ENCODE data around the gene ACSM5. TPM values are rescaled to one million over a fixed set of nuclear protein-coding genes. Genes with fewer than 3 reads are reported as not detected.

Gene ACSM5, protein sequence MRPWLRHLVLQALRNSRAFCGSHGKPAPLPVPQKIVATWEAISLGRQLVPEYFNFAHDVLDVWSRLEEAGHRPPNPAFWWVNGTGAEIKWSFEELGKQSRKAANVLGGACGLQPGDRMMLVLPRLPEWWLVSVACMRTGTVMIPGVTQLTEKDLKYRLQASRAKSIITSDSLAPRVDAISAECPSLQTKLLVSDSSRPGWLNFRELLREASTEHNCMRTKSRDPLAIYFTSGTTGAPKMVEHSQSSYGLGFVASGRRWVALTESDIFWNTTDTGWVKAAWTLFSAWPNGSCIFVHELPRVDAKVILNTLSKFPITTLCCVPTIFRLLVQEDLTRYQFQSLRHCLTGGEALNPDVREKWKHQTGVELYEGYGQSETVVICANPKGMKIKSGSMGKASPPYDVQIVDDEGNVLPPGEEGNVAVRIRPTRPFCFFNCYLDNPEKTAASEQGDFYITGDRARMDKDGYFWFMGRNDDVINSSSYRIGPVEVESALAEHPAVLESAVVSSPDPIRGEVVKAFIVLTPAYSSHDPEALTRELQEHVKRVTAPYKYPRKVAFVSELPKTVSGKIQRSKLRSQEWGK
- total RNA-seq = under 0.01 TPM in 1 of 2 replicates, not detected in the other

DNA sequence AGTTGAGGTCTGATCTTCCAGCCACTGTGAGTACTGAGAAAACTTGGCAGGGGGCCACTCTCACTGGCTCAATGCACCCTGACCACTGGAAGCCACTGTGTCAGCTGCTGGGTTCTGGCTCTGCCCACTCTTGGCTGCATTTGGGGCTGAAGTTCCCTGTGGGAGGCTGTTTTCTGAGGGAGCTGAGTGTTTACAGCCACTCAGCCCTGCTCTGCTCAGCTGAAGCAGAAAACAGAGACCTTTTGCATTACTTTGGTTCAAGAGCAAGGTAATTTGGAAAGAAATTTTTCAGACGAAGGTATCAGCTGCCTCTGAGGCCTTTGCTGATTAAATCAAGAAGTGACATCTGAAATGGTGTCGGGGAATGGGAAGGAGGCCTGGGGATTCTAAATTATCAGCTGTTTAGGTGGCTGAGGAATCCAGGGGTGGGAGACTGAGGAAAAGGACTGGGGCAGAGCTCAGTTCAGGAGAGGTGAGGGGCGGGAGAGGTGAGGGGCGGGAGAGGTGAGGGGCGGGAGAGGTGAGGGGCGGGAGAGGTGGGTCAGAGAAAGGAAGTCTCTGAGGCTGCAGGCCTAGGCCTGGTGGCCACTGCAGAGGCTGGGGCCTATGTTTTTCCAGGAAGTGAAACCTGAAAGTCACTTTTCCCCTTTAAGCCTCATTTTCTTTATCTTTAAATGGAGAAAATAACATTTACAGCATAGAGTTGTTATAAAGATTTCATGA is at the start of gene ACSM5:
Gene ACSM5 (plus strand): TSS at position 137 of the 723 bp plus-strand sequence. CDS start 1,951 bp downstream, outside the sequence.
- H3K4me3 ChIP-seq (ENCODE audit: low read depth, low read length) = no peak within 1 kb of the TSS
- TF ChIP-seq, protein P1, sequence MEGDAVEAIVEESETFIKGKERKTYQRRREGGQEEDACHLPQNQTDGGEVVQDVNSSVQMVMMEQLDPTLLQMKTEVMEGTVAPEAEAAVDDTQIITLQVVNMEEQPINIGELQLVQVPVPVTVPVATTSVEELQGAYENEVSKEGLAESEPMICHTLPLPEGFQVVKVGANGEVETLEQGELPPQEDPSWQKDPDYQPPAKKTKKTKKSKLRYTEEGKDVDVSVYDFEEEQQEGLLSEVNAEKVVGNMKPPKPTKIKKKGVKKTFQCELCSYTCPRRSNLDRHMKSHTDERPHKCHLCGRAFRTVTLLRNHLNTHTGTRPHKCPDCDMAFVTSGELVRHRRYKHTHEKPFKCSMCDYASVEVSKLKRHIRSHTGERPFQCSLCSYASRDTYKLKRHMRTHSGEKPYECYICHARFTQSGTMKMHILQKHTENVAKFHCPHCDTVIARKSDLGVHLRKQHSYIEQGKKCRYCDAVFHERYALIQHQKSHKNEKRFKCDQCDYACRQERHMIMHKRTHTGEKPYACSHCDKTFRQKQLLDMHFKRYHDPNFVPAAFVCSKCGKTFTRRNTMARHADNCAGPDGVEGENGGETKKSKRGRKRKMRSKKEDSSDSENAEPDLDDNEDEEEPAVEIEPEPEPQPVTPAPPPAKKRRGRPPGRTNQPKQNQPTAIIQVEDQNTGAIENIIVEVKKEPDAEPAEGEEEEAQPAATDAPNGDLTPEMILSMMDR (IDR thresholded peaks at IDR 0.05; ENCODE audit: insufficient read depth, low read depth, low read length) = no peak
- no peak for DNase-seq (ENCODE audit: low read depth)

DNA sequence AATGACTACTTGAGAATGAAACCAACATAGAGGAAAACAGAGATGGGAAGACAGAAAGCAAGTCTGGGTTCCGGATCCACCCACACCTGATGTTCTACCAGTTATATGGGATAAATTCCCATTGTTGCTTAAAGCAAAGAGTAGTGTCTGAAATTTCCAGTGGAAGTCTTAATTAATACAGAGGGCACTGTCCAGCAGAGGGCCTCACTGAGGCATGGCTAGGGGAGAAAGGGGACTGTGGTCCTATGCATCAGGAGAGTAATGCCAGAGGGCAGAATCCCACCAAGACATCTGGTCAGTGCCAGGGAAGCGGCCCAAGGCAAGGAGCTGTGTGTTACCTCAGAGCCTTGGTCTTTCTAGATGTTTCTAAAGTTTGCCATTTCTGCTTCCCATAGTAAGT is 49.3 kb upstream of the ACSM5 start:
- TF ChIP-seq, protein P1 (IDR thresholded peaks at IDR 0.05; ENCODE audit: insufficient read depth, low read depth, low read length) = no peak
- no peak overlapping the region for H3K4me3 ChIP-seq (ENCODE audit: low read depth, low read length)
- no peak for DNase-seq (ENCODE audit: low read depth)

DNA sequence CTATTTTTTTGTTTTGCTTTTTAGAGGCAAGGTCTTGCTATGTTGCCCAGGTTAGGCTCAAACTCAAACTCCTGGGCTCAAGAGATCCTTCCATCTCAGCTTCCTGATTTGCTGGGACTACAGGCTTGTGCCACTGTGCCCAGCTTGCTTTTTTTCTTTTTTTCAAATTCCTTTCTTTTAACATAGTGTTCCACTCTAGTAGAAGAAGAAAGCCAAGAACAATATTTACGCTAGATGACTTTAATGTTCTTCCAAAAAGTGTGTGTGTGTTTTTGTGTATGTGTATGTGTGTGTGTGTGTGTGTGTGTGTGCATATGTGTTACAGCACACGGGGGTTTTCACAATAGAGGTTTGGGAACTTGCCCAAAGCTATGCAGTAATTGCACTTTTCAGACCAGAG is 46.1 kb upstream of the ACSM5 start:
- H3K4me3 ChIP-seq (ENCODE audit: low read depth, low read length) = no peak overlapping the region
- DNase-seq (ENCODE audit: low read depth) = no peak
- TF ChIP-seq, protein P1 (IDR thresholded peaks at IDR 0.05; ENCODE audit: insufficient read depth, low read depth, low read length) = no peak

DNA sequence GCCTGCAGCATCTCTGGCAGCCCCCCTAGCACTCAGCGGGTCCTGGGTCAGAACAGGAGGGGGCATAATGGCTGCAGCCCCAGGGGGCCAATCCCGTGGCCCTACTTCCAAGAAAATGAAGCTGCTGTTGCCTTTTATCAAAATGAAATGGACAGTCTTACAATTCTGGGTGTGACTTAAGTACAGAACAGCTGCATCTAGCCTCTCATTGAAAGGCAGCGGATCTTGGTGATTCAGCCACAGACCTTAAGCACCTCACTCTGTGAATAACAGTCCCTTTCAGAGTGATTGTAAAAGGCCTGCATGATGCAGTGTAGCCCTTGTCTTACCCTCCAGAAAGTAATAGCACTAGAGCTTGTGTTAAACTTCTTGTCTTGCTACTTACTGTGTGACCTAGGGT is 45.3 kb upstream of the ACSM5 start:
- no peak overlapping the region for H3K4me3 ChIP-seq (ENCODE audit: low read depth, low read length)
- TF ChIP-seq, protein P1 (IDR thresholded peaks at IDR 0.05; ENCODE audit: insufficient read depth, low read depth, low read length) = no peak
- no peak for DNase-seq (ENCODE audit: low read depth)

DNA sequence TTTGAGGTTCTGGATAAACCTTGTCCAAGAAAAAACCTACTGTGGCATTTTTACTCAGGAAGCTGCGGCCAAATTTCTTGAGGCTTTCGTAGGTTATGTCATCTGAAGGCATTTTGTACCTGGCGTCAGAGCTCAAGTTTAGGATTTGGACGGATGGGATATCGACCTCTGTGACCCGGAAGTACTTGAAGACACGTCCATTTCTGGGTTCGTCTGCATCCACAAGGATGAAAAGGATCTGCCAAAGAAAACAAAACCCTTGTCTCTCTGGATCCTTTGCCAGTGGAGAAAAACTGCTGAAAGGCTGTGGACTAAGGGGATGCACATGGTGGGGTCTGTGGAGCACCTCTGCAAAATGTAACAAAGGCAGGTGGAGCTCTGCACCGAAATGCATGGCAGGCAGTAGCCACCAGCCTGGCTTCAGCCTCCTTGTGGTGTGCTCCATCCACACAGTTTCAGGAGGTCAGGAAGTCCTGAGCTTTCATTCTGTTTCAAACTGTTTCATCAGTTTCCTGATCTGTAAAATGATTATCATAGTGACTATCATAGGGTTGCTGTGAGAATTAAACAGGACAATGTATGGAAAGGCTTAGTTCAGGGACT is 39.8 kb upstream of the ACSM5 start:
- H3K4me3 ChIP-seq (ENCODE audit: low read depth, low read length) = no peak overlapping the region
- no peak for DNase-seq (ENCODE audit: low read depth)
- TF ChIP-seq, protein P1 (IDR thresholded peaks at IDR 0.05; ENCODE audit: insufficient read depth, low read depth, low read length) = no peak

DNA sequence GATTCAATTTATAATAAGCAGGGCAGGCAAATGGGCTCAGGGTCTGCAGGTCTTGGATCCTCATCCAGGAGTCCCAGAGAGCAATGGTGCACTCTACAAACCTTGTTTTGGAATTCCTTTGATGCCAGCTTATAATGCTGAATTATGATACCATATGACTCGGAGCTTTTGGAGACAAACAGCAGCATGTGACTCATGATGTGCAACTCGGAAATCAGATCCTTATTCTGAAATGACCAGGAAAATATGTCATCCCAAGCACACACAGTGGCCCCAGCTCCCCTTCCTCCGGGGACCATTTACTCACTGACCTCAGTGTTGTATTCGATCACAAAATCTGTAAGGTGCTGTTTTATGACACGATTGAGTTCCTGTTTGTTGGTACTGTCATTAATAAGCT is 36.6 kb upstream of the ACSM5 start:
- H3K4me3 ChIP-seq (ENCODE audit: low read depth, low read length) = no peak overlapping the region
- DNase-seq (ENCODE audit: low read depth) = no peak
- TF ChIP-seq, protein P1 (IDR thresholded peaks at IDR 0.05; ENCODE audit: insufficient read depth, low read depth, low read length) = no peak
